ENCODE data around the gene WDR87. TPM values are rescaled to one million over a fixed set of nuclear protein-coding genes. Genes with fewer than 3 reads are reported as not detected.
A peak's percentile ranks its signal among the peaks of the same experiment; 100 is the strongest.

Gene WDR87
- polyA plus RNA-seq, 3 donors = not detected

GRCh38 chr19:37909661-37910199 is 3.3 kb upstream of the WDR87 start:
- DNase-seq = no peak
- Histone ChIP-seq H4K20me1 (ENCODE audit: insufficient read depth, low read length) (peaks cover 23% of the 10 kb centered on the region), H2AFZ (ENCODE audit: insufficient read depth, low read depth, low read length, poor library complexity, severe bottlenecking) (no peak overlapping the region), H3K9ac (ENCODE audit: insufficient read depth, low read length, poor library complexity, severe bottlenecking) (no peak overlapping the region), H3K79me2 (ENCODE audit: insufficient read depth, low read length) (peaks cover 27% of the 10 kb centered on the region), H3K4me1 (ENCODE audit: control insufficient read depth in 1 of 2, insufficient read depth in 2 of 2, low read length in 2 of 2) (peaks cover 18 to 24% of the 10 kb centered on the region in 2 donors), H3K9me3 (replicated peaks in 1 of 2; ENCODE audit: control insufficient read depth in 1 of 2, insufficient read depth in 1 of 2, low read length in 2 of 2) (no peaks in the 10 kb centered on the region), H3K27me3 (ENCODE audit: control insufficient read depth in 2 of 2, insufficient read depth in 2 of 2, low read length in 2 of 2) (no peaks in the 10 kb centered on the region), H3K36me3 (replicated peaks in 1 of 2; ENCODE audit: control insufficient read depth in 1 of 2, insufficient read depth in 2 of 2, low read length in 2 of 2) (no peaks in the 10 kb centered on the region), H3K4me2 (replicated peaks; ENCODE audit: extremely low read depth, low read length, poor library complexity, severe bottlenecking) (no peak overlapping the region), H3K27ac (ENCODE audit: low read depth in 1 of 2, low read length in 2 of 2) (no peak overlapping the region), H3K4me3 (replicated peaks in 1 of 3; ENCODE audit: low read depth in 2 of 3, low read length in 3 of 3) (no peak overlapping the region)
- Mint-ChIP-seq H3K27ac (peak overlapping the region in 1 of 7 donors; percentile 67), H3K36me3 (peaks cover 2 to 3% of the 10 kb centered on the region in 2 donors), H3K9me3 (peaks cover 0 to 7% (median 2%) of the 10 kb centered on the region in 7 donors), H3K4me1 (peaks cover 40% of the 10 kb centered on the region), H3K4me3 (no peak overlapping the region), H3K27me3 (ENCODE audit: low read depth in 3 of 3) (peaks cover 0 to 5% (median 3%) of the 10 kb centered on the region in 3 donors)
- intact Hi-C loops (cut with micrococcal nuclease) = loop anchor here (5.0 to 10.0 kb wide), 3 partner anchors 135 to 428 kb away; partner anchors contain the start of genes KCNK6 (in 2 of the 2), YIF1B (in 2 of the 2) and CATSPERG (in 1 of the 2)
- TF ChIP-seq, protein P1, sequence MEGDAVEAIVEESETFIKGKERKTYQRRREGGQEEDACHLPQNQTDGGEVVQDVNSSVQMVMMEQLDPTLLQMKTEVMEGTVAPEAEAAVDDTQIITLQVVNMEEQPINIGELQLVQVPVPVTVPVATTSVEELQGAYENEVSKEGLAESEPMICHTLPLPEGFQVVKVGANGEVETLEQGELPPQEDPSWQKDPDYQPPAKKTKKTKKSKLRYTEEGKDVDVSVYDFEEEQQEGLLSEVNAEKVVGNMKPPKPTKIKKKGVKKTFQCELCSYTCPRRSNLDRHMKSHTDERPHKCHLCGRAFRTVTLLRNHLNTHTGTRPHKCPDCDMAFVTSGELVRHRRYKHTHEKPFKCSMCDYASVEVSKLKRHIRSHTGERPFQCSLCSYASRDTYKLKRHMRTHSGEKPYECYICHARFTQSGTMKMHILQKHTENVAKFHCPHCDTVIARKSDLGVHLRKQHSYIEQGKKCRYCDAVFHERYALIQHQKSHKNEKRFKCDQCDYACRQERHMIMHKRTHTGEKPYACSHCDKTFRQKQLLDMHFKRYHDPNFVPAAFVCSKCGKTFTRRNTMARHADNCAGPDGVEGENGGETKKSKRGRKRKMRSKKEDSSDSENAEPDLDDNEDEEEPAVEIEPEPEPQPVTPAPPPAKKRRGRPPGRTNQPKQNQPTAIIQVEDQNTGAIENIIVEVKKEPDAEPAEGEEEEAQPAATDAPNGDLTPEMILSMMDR (IDR thresholded peaks at IDR 0.05) = no peak
- WGBS (ENCODE audit: insufficient coverage) = 100% methylated on average over 1 of the region's 6 CpGs

DNA sequence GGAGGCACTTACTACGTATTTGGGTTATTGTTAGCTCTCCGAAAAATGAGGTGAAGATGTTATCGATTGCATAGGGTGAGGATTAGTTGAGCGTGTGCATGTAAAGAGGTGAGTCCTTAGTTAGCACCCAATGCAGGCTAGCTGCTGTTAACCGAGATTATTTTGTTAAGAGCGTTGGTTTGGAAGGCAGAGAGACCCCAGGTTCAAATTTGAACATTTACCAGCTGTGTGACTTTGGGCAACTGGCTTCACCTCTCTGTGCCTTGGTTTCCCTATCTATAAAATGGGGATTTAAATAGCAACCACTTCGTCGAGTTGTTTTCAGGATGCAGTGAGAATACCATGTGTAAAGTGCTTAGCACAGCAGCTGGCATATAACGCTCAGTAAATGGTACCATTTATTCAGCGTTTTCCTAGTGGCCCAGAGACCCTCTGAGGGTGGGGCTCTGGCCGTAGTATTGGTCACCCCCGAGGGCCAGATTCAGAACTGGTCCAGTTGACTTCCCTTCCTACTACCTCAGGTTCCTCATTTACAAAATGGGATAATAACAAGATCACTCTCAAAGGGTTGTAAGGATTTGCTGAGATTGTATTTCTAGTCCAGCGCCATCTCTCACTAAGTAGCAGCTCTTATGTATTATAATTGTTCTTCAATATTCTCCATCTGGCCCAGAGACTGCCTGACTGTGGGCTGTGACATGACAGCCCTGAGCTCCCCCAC is 1.5 kb upstream of the WDR87 start:
- peak in 1 of 3 donors; percentile 11 for DNase-seq
- H3K4me2 ChIP-seq (replicated peaks; ENCODE audit: extremely low read depth, low read length, poor library complexity, severe bottlenecking) = peak overlapping the region; percentile 94
- 23% methylated on average over 8 of the region's 13 CpGs for WGBS (ENCODE audit: insufficient coverage)
- H3K27me3 ChIP-seq (ENCODE audit: control insufficient read depth in 2 of 2, insufficient read depth in 2 of 2, low read length in 2 of 2) = no peaks in the 10 kb centered on the region
- H3K36me3 ChIP-seq (replicated peaks in 1 of 2; ENCODE audit: control insufficient read depth in 1 of 2, insufficient read depth in 2 of 2, low read length in 2 of 2) = no peaks in the 10 kb centered on the region
- TF ChIP-seq, protein P1 (IDR thresholded peaks at IDR 0.05) = no peak
- peak overlapping the region in 1 of 7 donors; percentile 13 for H3K27ac Mint-ChIP-seq
- H3K9ac ChIP-seq (ENCODE audit: insufficient read depth, low read length, poor library complexity, severe bottlenecking) = peak overlapping the region; percentile 81
- no peaks in the 10 kb centered on the region for H3K9me3 ChIP-seq (replicated peaks in 1 of 2; ENCODE audit: control insufficient read depth in 1 of 2, insufficient read depth in 1 of 2, low read length in 2 of 2)
- peaks cover 0 to 7% (median 2%) of the 10 kb centered on the region in 7 donors for H3K9me3 Mint-ChIP-seq
- peak overlapping the region in 1 of 2 donors; percentile 71 for H3K27ac ChIP-seq (ENCODE audit: low read depth in 1 of 2, low read length in 2 of 2)
- intact Hi-C loops (cut with micrococcal nuclease) = loop anchor here (5.0 to 10.0 kb wide), 3 partner anchors 137 to 429 kb away; partner anchors contain the start of genes KCNK6 (in 2 of the 2), YIF1B (in 2 of the 2) and CATSPERG (in 1 of the 2)
- H3K4me1 ChIP-seq (ENCODE audit: control insufficient read depth in 1 of 2, insufficient read depth in 2 of 2, low read length in 2 of 2) = peaks cover 15 to 21% of the 10 kb centered on the region in 2 donors
- H3K27me3 Mint-ChIP-seq (ENCODE audit: low read depth in 3 of 3) = peaks cover 0 to 5% (median 3%) of the 10 kb centered on the region in 3 donors
- peaks cover 14% of the 10 kb centered on the region for H4K20me1 ChIP-seq (ENCODE audit: insufficient read depth, low read length)
- peak overlapping the region; percentile 94 to 95 for H3K4me3 Mint-ChIP-seq
- H3K4me1 Mint-ChIP-seq = peaks cover 34% of the 10 kb centered on the region
- peak overlapping the region; percentile 79 to 98 (median 95) for H3K4me3 ChIP-seq (replicated peaks in 1 of 3; ENCODE audit: low read depth in 2 of 3, low read length in 3 of 3)
- peak overlapping the region; percentile 95 for H2AFZ ChIP-seq (ENCODE audit: insufficient read depth, low read depth, low read length, poor library complexity, severe bottlenecking)
- H3K79me2 ChIP-seq (ENCODE audit: insufficient read depth, low read length) = peaks cover 23% of the 10 kb centered on the region
- H3K36me3 Mint-ChIP-seq = peaks cover 0 to 3% of the 10 kb centered on the region in 2 donors

Data from CD14-positive monocyte (primary cell).